Stimulated activated effector memory CD8-positive, alpha-beta T cell treated with anti-CD3 and anti-CD28 coated beads, Interleukin-12 subunit alpha, Interleukin-12 subunit beta, amount 100 ng/mL, for 72 hours (primary cell): ENCODE results near the gene CPA1.

ENCODE experiments used
- ATAC-seq: fragments of 150-1000 bp; cut with Tn5 transposase; 2 replicates; pipeline ENCODE4 v1.10.0; 2021
- DNase-seq, 2 donors: peaks; one replicate each; pipeline ENCODE4 v3.0.0; 2021 to 2022; ENCODE audit warnings: low spot score in 2 of 2
- H3K27ac Mint-ChIP-seq: one replicate; pipeline ENCODE4 v1.8.0; 2022; ENCODE audit warnings: mild to moderate bottlenecking, mixed read lengths
- H3K36me3 Mint-ChIP-seq: one replicate; pipeline ENCODE4 v1.8.0; 2022; ENCODE audit warnings: mild to moderate bottlenecking, mixed read lengths
- H3K4me1 Mint-ChIP-seq: one replicate; pipeline ENCODE4 v1.8.0; 2022; ENCODE audit warnings: mixed read lengths
- H3K4me3 Mint-ChIP-seq: one replicate; pipeline ENCODE4 v1.8.0; 2022; ENCODE audit warnings: mild to moderate bottlenecking, mixed read lengths
- H3K9me3 Mint-ChIP-seq: one replicate; pipeline ENCODE4 v1.8.0; 2022; ENCODE audit warnings: mixed read lengths

The CPA1 gene

GRCh38 chr7:130417213-130417612 is 36.9 kb downstream of the CPA1 start:
- Mint-ChIP-seq H3K36me3 (peaks cover 5% of the 10 kb centered on the region), H3K4me1 (peaks cover 30% of the 10 kb centered on the region), H3K9me3 (no peaks in the 10 kb centered on the region), H3K27ac (no peak overlapping the region), H3K4me3 (peak overlapping the region; percentile 9)
- DNase-seq, result no peak
- ATAC-seq, result peak; percentile 93

- Mint-ChIP-seq H3K27ac (no peak overlapping the region), H3K9me3 (no peaks in the 10 kb centered on the region), H3K4me3 (no peak overlapping the region), H3K36me3 (peaks cover 5% of the 10 kb centered on the region), H3K4me1 (peaks cover 30% of the 10 kb centered on the region)
- no peak for DNase-seq
- ATAC-seq, result no peak
Observed at GRCh38 chr7:130418306-130418705, 38.0 kb downstream of the CPA1 start.

GRCh38 chr7:130419658-130420057 is 39.4 kb downstream of the CPA1 start:
- H3K27ac Mint-ChIP-seq, result no peak overlapping the region
- no peak overlapping the region for H3K4me3 Mint-ChIP-seq
- H3K9me3 Mint-ChIP-seq, result no peaks in the 10 kb centered on the region
- DNase-seq (no peak), ATAC-seq (peak; percentile 31)
- peaks cover 29% of the 10 kb centered on the region for H3K4me1 Mint-ChIP-seq
- H3K36me3 Mint-ChIP-seq, result peaks cover 5% of the 10 kb centered on the region

- peaks cover 20% of the 10 kb centered on the region for H3K4me1 Mint-ChIP-seq
- DNase-seq (no peak), ATAC-seq (no peak)
- H3K9me3 Mint-ChIP-seq, result no peaks in the 10 kb centered on the region
- H3K27ac Mint-ChIP-seq, result no peak overlapping the region
- peaks cover 5% of the 10 kb centered on the region for H3K36me3 Mint-ChIP-seq
- no peak overlapping the region for H3K4me3 Mint-ChIP-seq
Observed at GRCh38 chr7:130420943-130421578, 40.8 kb downstream of the CPA1 start.

GRCh38 chr7:130421684-130422083 is 41.4 kb downstream of the CPA1 start:
- ATAC-seq (peak; percentile 56), DNase-seq (no peak)
- peaks cover 5% of the 10 kb centered on the region for H3K36me3 Mint-ChIP-seq
- no peaks in the 10 kb centered on the region for H3K9me3 Mint-ChIP-seq
- peaks cover 15% of the 10 kb centered on the region for H3K4me1 Mint-ChIP-seq
- H3K4me3 Mint-ChIP-seq, result no peak overlapping the region
- peak overlapping the region; percentile 37 for H3K27ac Mint-ChIP-seq

GRCh38 chr7:130423501-130424037 is 43.3 kb downstream of the CPA1 start:
- Mint-ChIP-seq H3K4me1 (no peaks in the 10 kb centered on the region), H3K36me3 (peaks cover 5% of the 10 kb centered on the region), H3K27ac (no peak overlapping the region), H3K4me3 (no peak overlapping the region), H3K9me3 (no peaks in the 10 kb centered on the region)
- no peak for DNase-seq
- no peak for ATAC-seq

- Mint-ChIP-seq H3K36me3 (no peaks in the 10 kb centered on the region), H3K27ac (no peak overlapping the region), H3K9me3 (no peaks in the 10 kb centered on the region), H3K4me1 (no peaks in the 10 kb centered on the region), H3K4me3 (no peak overlapping the region)
- no peak for DNase-seq
- ATAC-seq, result no peak
Observed at GRCh38 chr7:130425796-130426195, 45.5 kb downstream of the CPA1 start.

- H3K27ac Mint-ChIP-seq, result no peak overlapping the region
- no peaks in the 10 kb centered on the region for H3K36me3 Mint-ChIP-seq
- ATAC-seq, result no peak
- no peaks in the 10 kb centered on the region for H3K4me1 Mint-ChIP-seq
- H3K4me3 Mint-ChIP-seq, result no peak overlapping the region
- H3K9me3 Mint-ChIP-seq, result no peaks in the 10 kb centered on the region
- no peak for DNase-seq
Observed at GRCh38 chr7:130426564-130426963, 46.3 kb downstream of the CPA1 start.

GRCh38 chr7:130429019-130429418 is 48.7 kb downstream of the CPA1 start:
- Mint-ChIP-seq H3K27ac (no peak overlapping the region), H3K4me1 (no peaks in the 10 kb centered on the region), H3K36me3 (no peaks in the 10 kb centered on the region), H3K9me3 (no peaks in the 10 kb centered on the region), H3K4me3 (no peak overlapping the region)
- ATAC-seq (no peak), DNase-seq (no peak)

GRCh38 chr7:130430115-130430514 is 49.8 kb downstream of the CPA1 start:
- H3K4me3 Mint-ChIP-seq, result no peak overlapping the region
- no peaks in the 10 kb centered on the region for H3K9me3 Mint-ChIP-seq
- no peak overlapping the region for H3K27ac Mint-ChIP-seq
- ATAC-seq, result no peak
- DNase-seq, result no peak
- H3K36me3 Mint-ChIP-seq, result no peaks in the 10 kb centered on the region
- H3K4me1 Mint-ChIP-seq, result no peaks in the 10 kb centered on the region

- H3K4me3 Mint-ChIP-seq, result no peak overlapping the region
- DNase-seq (no peak), ATAC-seq (no peak)
- no peak overlapping the region for H3K27ac Mint-ChIP-seq
- H3K9me3 Mint-ChIP-seq, result no peaks in the 10 kb centered on the region
- H3K4me1 Mint-ChIP-seq, result no peaks in the 10 kb centered on the region
- no peaks in the 10 kb centered on the region for H3K36me3 Mint-ChIP-seq
Observed at GRCh38 chr7:130430841-130431666, 50.8 kb downstream of the CPA1 start.

- ATAC-seq (no peak), DNase-seq (no peak)
- H3K4me1 Mint-ChIP-seq, result no peaks in the 10 kb centered on the region
Observed at GRCh38 chr7:130432886-130433285, 52.6 kb downstream of the CPA1 start.

GRCh38 chr7:130433301-130433700 is 53.0 kb downstream of the CPA1 start:
- Mint-ChIP-seq H3K4me3 (no peak overlapping the region), H3K36me3 (no peaks in the 10 kb centered on the region), H3K9me3 (no peaks in the 10 kb centered on the region), H3K4me1 (no peaks in the 10 kb centered on the region), H3K27ac (no peak overlapping the region)
- no peak for DNase-seq
- no peak for ATAC-seq

More at GRCh38 chr7:130432886-130433285, 52.6 kb downstream of the CPA1 start:
- Mint-ChIP-seq H3K9me3 (no peaks in the 10 kb centered on the region), H3K27ac (no peak overlapping the region), H3K4me3 (no peak overlapping the region), H3K36me3 (no peaks in the 10 kb centered on the region)

GRCh38 chr7:130435311-130435854 is 55.1 kb downstream of the CPA1 start:
- Mint-ChIP-seq H3K4me1 (peaks cover 3% of the 10 kb centered on the region), H3K27ac (no peak overlapping the region), H3K36me3 (peaks cover under 1% of the 10 kb centered on the region), H3K4me3 (no peak overlapping the region), H3K9me3 (no peaks in the 10 kb centered on the region)
- ATAC-seq, result no peak
- DNase-seq, result no peak

GRCh38 chr7:130436253-130436652 is 56.0 kb downstream of the CPA1 start:
- DNase-seq, result no peak
- ATAC-seq, result no peak
- Mint-ChIP-seq H3K36me3 (peaks cover 9% of the 10 kb centered on the region), H3K4me3 (no peak overlapping the region), H3K9me3 (no peaks in the 10 kb centered on the region), H3K4me1 (peaks cover 11% of the 10 kb centered on the region), H3K27ac (no peak overlapping the region)
